NCI-H524 treated with DMSO at 0.1 percent for 48 hours (cell line): ENCODE results near the gene APOLD1.

Experiments used
- DNase-seq: peaks from one replicate; lab custom pipeline; 2025; lab: John Stamatoyannopoulos, UW

The APOLD1 gene

GRCh38 chr12:12839873-12840579 is 54.6 kb downstream of the APOLD1 start:
- no peak for DNase-seq

- DNase-seq, result no peak
These were observed 55.1 kb downstream of the APOLD1 start for GRCh38 chr12:12840580-12840899.
